Mesendoderm (in vitro differentiated cells): ENCODE results near the gene MT3.

Experiments
- DNase-seq: peaks from one replicate; pipeline ENCODE4 v3.0.0; 2013
- H2AK5ac ChIP-seq: 2 replicates; pipeline ENCODE4 v1.6.1; 2013; ENCODE audit warnings: low read length, inconsistent platforms
- H2BK120ac ChIP-seq: 2 replicates; pipeline ENCODE4 v1.6.1; 2013; ENCODE audit warnings: low read depth, mild to moderate bottlenecking, low read length, moderate library complexity, mixed read lengths
- H2BK15ac ChIP-seq: replicated peaks from 2 replicates; pipeline ENCODE4 v1.6.1; 2013; ENCODE audit warnings: low read depth, mild to moderate bottlenecking, moderate library complexity
- H2BK5ac ChIP-seq: 2 replicates; pipeline ENCODE4 v1.6.1; 2013; ENCODE audit warnings: low read length, inconsistent platforms
- H3K18ac ChIP-seq: 2 replicates; pipeline ENCODE4 v1.6.1; 2013; ENCODE audit warnings: mild to moderate bottlenecking, low read length, mixed read lengths
- H3K23ac ChIP-seq: one replicate; pipeline ENCODE4 v1.6.1; 2013; ENCODE audit warnings: low read length
- H3K27ac ChIP-seq: 2 replicates; pipeline ENCODE4 v1.5.1; 2013; ENCODE audit warnings: low read depth, mild to moderate bottlenecking, inconsistent platforms, low read length, moderate library complexity
- H3K27me3 ChIP-seq: 2 replicates; pipeline ENCODE4 v1.6.1; 2013; ENCODE audit warnings: low read length, control low read depth, mild to moderate bottlenecking, inconsistent platforms; ENCODE audit not compliant: insufficient read depth, poor library complexity
- H3K36me3 ChIP-seq: 2 replicates; pipeline ENCODE4 v1.6.1; 2013; ENCODE audit warnings: low read length, inconsistent platforms; ENCODE audit not compliant: control insufficient read depth, insufficient read depth
- H3K4ac ChIP-seq: one replicate; pipeline ENCODE4 v1.6.1; 2013; ENCODE audit warnings: low read depth, mild to moderate bottlenecking, low read length, moderate library complexity
- H3K4me1 ChIP-seq: 2 replicates; pipeline ENCODE4 v1.6.1; 2013; ENCODE audit warnings: low read depth, low read length, inconsistent platforms; ENCODE audit not compliant: control insufficient read depth
- H3K4me2 ChIP-seq: 2 replicates; pipeline ENCODE4 v1.6.1; 2013; ENCODE audit warnings: low read length
- H3K4me3 ChIP-seq: 2 replicates; pipeline ENCODE4 v1.5.1; 2013; ENCODE audit warnings: mild to moderate bottlenecking, low read length
- H3K56ac ChIP-seq: one replicate; pipeline ENCODE4 v1.6.1; 2013; ENCODE audit warnings: low read length
- H3K79me1 ChIP-seq: 2 replicates; pipeline ENCODE4 v1.6.1; 2013; ENCODE audit warnings: low read length, inconsistent platforms
- H3K79me2 ChIP-seq: 2 replicates; pipeline ENCODE4 v1.6.1; 2013; ENCODE audit warnings: mild to moderate bottlenecking, low read length; ENCODE audit not compliant: control insufficient read depth, insufficient read depth
- H3K9ac ChIP-seq: 2 replicates; pipeline ENCODE4 v1.6.1; 2013; ENCODE audit warnings: low read length, inconsistent platforms
- H4K5ac ChIP-seq: one replicate; pipeline ENCODE4 v1.6.1; 2013; ENCODE audit warnings: low read length
- H4K8ac ChIP-seq: one replicate; pipeline ENCODE4 v1.6.1; 2013; ENCODE audit warnings: low read depth, mild to moderate bottlenecking, control low read depth, low read length, moderate library complexity
- WGBS: extraction: QIAGEN DNeasy Blood & Tissue Kit; methylation state at CpG from one replicate; pipeline ENCODE4 v1.1.7; 2013; ENCODE audit warnings: low lambda C conversion rate, missing lambda C conversion rate; ENCODE audit not compliant: insufficient coverage; ENCODE audit errors: extremely low coverage; 5-methylcytosine and 5-hydroxymethylcytosine counted together

The MT3 gene

GRCh38 chr16:56608876-56609462 lies 19.6 kb downstream of the MT3 start:
- H3K56ac ChIP-seq: peak overlapping the region; percentile 58
- H2BK5ac ChIP-seq: no peak overlapping the region
- no peaks in the 10 kb centered on the region for H3K79me2 ChIP-seq
- H3K27ac ChIP-seq: no peak overlapping the region
- peaks cover 9% of the 10 kb centered on the region for H3K4me1 ChIP-seq
- H2BK15ac ChIP-seq: no peak overlapping the region
- peak overlapping the region; percentile 13 for H3K18ac ChIP-seq
- no peak overlapping the region for H3K9ac ChIP-seq
- H2BK120ac ChIP-seq: no peak overlapping the region
- no peak overlapping the region for H2AK5ac ChIP-seq
- H4K5ac ChIP-seq: no peak overlapping the region
- no peak overlapping the region for H3K4ac ChIP-seq
- no peaks in the 10 kb centered on the region for H3K79me1 ChIP-seq
- H4K8ac ChIP-seq: no peak overlapping the region
- no CpG with 5 or more reads among the region's 21 CpGs for WGBS
- H3K23ac ChIP-seq: no peak overlapping the region
- peaks cover 6% of the 10 kb centered on the region for H3K27me3 ChIP-seq
- no peak overlapping the region for H3K4me3 ChIP-seq
- no peaks in the 10 kb centered on the region for H3K36me3 ChIP-seq
- peak; percentile 55 for DNase-seq
- peak overlapping the region; percentile 52 for H3K4me2 ChIP-seq

- H3K4me3 ChIP-seq: no peak overlapping the region
- H3K4ac ChIP-seq: no peak overlapping the region
- no peaks in the 10 kb centered on the region for H3K79me2 ChIP-seq
- no peak overlapping the region for H3K23ac ChIP-seq
- no peak overlapping the region for H2BK15ac ChIP-seq
- H3K18ac ChIP-seq: no peak overlapping the region
- H3K36me3 ChIP-seq: no peaks in the 10 kb centered on the region
- H3K27me3 ChIP-seq: peaks cover 6% of the 10 kb centered on the region
- H3K56ac ChIP-seq: no peak overlapping the region
- H2BK5ac ChIP-seq: no peak overlapping the region
- H2BK120ac ChIP-seq: no peak overlapping the region
- no peak overlapping the region for H3K4me2 ChIP-seq
- no peak overlapping the region for H3K9ac ChIP-seq
- peaks cover 9% of the 10 kb centered on the region for H3K4me1 ChIP-seq
- H3K27ac ChIP-seq: no peak overlapping the region
- H4K8ac ChIP-seq: no peak overlapping the region
- H2AK5ac ChIP-seq: no peak overlapping the region
- no peak for DNase-seq
- H3K79me1 ChIP-seq: no peaks in the 10 kb centered on the region
- WGBS: no CpG with 5 or more reads among the region's 6 CpGs
- H4K5ac ChIP-seq: no peak overlapping the region
Observed at GRCh38 chr16:56609463-56609921, 20.2 kb downstream of the MT3 start.

GRCh38 chr16:56610017-56610608 lies 20.8 kb downstream of the MT3 start:
- Histone ChIP-seq H2BK5ac (no peak overlapping the region), H3K27me3 (peaks cover 6% of the 10 kb centered on the region), H3K23ac (no peak overlapping the region), H4K8ac (no peak overlapping the region), H3K79me2 (no peaks in the 10 kb centered on the region), H3K4ac (no peak overlapping the region), H4K5ac (no peak overlapping the region), H3K4me2 (no peak overlapping the region), H2AK5ac (no peak overlapping the region), H3K79me1 (no peaks in the 10 kb centered on the region), H3K56ac (no peak overlapping the region), H2BK15ac (no peak overlapping the region), H3K18ac (no peak overlapping the region), H3K4me3 (no peak overlapping the region), H2BK120ac (no peak overlapping the region), H3K27ac (no peak overlapping the region), H3K9ac (no peak overlapping the region), H3K36me3 (no peaks in the 10 kb centered on the region), H3K4me1 (peaks cover 9% of the 10 kb centered on the region)
- peak; percentile 32 for DNase-seq
- no CpG with 5 or more reads among the region's 10 CpGs for WGBS

- Histone ChIP-seq H3K79me1 (no peaks in the 10 kb centered on the region), H3K27me3 (peaks cover 6% of the 10 kb centered on the region), H3K79me2 (no peaks in the 10 kb centered on the region), H3K36me3 (no peaks in the 10 kb centered on the region), H2BK5ac (no peak overlapping the region), H3K23ac (no peak overlapping the region), H3K4me3 (no peak overlapping the region), H2BK120ac (no peak overlapping the region), H2BK15ac (no peak overlapping the region), H4K5ac (no peak overlapping the region), H3K4me2 (no peak overlapping the region), H3K9ac (no peak overlapping the region), H3K56ac (no peak overlapping the region), H3K4me1 (peaks cover 9% of the 10 kb centered on the region), H2AK5ac (no peak overlapping the region), H3K27ac (no peak overlapping the region), H4K8ac (no peak overlapping the region), H3K18ac (no peak overlapping the region), H3K4ac (no peak overlapping the region)
- no peak for DNase-seq
- no CpG with 5 or more reads among the region's 2 CpGs for WGBS
Observed at GRCh38 chr16:56610609-56611111, 21.3 kb downstream of the MT3 start.

- H3K4me1 ChIP-seq: peaks cover 9% of the 10 kb centered on the region
- no peak overlapping the region for H3K4ac ChIP-seq
- no peak overlapping the region for H3K4me3 ChIP-seq
- no peak overlapping the region for H3K9ac ChIP-seq
- H3K23ac ChIP-seq: no peak overlapping the region
- H2BK5ac ChIP-seq: no peak overlapping the region
- no CpG with 5 or more reads among the region's 2 CpGs for WGBS
- H4K5ac ChIP-seq: no peak overlapping the region
- H2AK5ac ChIP-seq: no peak overlapping the region
- no peaks in the 10 kb centered on the region for H3K79me1 ChIP-seq
- no peak overlapping the region for H3K27ac ChIP-seq
- H2BK120ac ChIP-seq: no peak overlapping the region
- H3K18ac ChIP-seq: no peak overlapping the region
- no peaks in the 10 kb centered on the region for H3K36me3 ChIP-seq
- H3K4me2 ChIP-seq: no peak overlapping the region
- no peak overlapping the region for H3K56ac ChIP-seq
- H3K27me3 ChIP-seq: peaks cover 9% of the 10 kb centered on the region
- DNase-seq: no peak
- no peaks in the 10 kb centered on the region for H3K79me2 ChIP-seq
- H2BK15ac ChIP-seq: no peak overlapping the region
- no peak overlapping the region for H4K8ac ChIP-seq
Observed at GRCh38 chr16:56611281-56611833, 22.0 kb downstream of the MT3 start.
